Measurements from ENCODE around the gene GNPTG. TPM values are rescaled to one million over a fixed set of nuclear protein-coding genes. Genes with fewer than 3 reads are reported as not detected.
A peak's percentile ranks its signal among the peaks of the same experiment; 100 is the strongest.

GNPTG gene
- total RNA-seq, 2 experiments from 2014 or later = 19.2 to 19.7 TPM

DNA sequence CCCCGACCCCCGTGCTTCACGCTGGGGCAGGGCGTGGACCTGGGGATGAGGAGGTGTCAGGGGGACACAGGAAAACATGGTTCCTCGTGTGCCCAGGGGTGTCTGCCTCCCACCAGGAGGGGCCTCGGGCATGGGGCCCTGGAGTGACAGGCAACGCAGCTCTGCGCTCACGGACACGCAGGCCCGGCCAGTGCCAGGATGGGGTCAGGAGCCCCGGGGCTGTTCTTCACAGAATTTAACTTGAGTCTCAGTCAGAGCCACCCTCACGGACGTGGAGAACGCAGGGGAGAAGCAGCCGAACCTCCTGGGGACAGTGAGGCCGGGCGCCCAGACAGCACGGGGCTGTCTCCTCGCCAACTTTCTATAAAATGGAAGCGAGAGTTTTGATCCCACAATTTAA, 46.0 kb downstream of the GNPTG start:
- Mint-ChIP-seq H3K9me3 (no peaks in the 10 kb centered on the region), H3K4me1 (no peaks in the 10 kb centered on the region), H3K27me3 (no peaks in the 10 kb centered on the region), H3K27ac (no peak overlapping the region), H3K36me3 (peaks cover 3% of the 10 kb centered on the region), H3K4me3 (no peak overlapping the region)
- no peak for DNase-seq

DNA sequence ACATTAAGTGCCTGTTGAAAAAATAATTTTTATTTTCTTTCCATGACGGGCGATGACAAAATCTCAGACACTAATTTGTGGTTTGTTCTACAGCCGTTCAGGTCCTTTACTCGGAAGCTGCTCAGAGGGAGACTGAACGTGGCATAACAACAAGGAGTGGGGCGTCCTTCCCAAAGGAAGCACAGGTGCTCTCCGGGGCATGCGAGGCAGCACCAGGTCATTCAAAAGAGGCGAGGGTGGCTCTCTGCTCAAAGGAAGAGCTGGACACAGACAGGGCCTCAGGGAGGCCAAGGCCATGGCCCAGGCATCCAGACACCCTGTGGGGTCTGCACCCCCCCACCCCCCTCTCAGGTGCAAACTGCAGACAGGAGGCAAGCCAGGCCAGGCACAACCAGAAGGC, 46.6 kb downstream of the GNPTG start:
- Mint-ChIP-seq H3K4me3 (no peak overlapping the region), H3K36me3 (peaks cover 3% of the 10 kb centered on the region), H3K27me3 (no peaks in the 10 kb centered on the region), H3K9me3 (no peaks in the 10 kb centered on the region), H3K4me1 (no peaks in the 10 kb centered on the region), H3K27ac (no peak overlapping the region)
- no peak for DNase-seq

DNA sequence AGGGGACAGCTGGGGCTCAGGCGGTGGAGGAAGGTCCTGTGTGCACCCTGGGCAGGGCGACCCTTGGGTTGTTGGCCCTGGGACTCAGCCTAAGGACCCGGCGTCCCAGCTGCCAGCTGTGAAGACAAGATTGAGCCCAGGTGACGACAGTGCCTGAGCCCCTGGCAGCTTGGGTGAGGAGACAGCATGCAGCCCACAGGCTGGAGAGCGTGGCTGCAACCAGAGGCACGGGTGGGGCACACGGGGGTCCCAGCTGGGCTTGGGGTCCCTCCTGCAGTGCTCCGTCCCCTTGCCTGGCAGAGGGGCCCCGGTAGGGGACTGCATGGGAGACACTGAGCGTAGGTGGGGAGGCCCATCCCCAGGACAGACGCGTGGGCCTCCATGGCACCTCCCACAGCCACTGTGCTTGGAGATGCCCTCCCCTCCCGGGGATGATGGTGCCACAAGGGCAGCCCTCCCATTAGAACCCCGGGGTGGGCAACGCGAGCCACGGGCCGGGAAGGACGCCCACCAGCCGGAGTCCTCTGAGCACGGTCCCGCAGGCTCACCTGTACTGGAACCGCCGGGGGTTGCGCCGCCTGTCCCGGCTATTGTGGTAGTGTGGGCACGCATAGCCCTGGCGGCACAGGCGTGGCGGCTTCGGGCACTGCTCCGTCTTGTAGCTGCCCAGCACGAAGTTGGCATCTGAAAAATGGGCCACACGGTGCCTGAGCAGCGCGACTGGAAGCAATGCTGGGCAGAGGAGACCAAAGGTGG, 47.3 kb downstream of the GNPTG start:
- DNase-seq = no peak
- Mint-ChIP-seq H3K9me3 (no peaks in the 10 kb centered on the region), H3K36me3 (peaks cover 3% of the 10 kb centered on the region), H3K27me3 (no peaks in the 10 kb centered on the region), H3K27ac (no peak overlapping the region), H3K4me1 (no peaks in the 10 kb centered on the region), H3K4me3 (no peak overlapping the region)

- Mint-ChIP-seq H3K36me3 (peaks cover 3% of the 10 kb centered on the region), H3K4me1 (no peaks in the 10 kb centered on the region), H3K27ac (no peak overlapping the region), H3K27me3 (no peaks in the 10 kb centered on the region), H3K4me3 (no peak overlapping the region), H3K9me3 (no peaks in the 10 kb centered on the region)
- no peak for DNase-seq
Measured at GRCh38 chr16:1401061-1401757, 49.5 kb downstream of the GNPTG start.

GRCh38 chr16:1401758-1402154, 50.0 kb downstream of the GNPTG start:
- H3K27ac Mint-ChIP-seq = no peak overlapping the region

GRCh38 chr16:1403036-1403435, 51.3 kb downstream of the GNPTG start:
- DNase-seq = no peak
- H3K4me3 Mint-ChIP-seq = no peak overlapping the region
- no peaks in the 10 kb centered on the region for H3K27me3 Mint-ChIP-seq
- H3K4me1 Mint-ChIP-seq = peaks cover 5% of the 10 kb centered on the region
- H3K36me3 Mint-ChIP-seq = no peaks in the 10 kb centered on the region
- H3K27ac Mint-ChIP-seq = no peak overlapping the region
- no peaks in the 10 kb centered on the region for H3K9me3 Mint-ChIP-seq

More at GRCh38 chr16:1401758-1402154, 50.0 kb downstream of the GNPTG start:
- H3K27me3 Mint-ChIP-seq = no peaks in the 10 kb centered on the region
- no peak overlapping the region for H3K4me3 Mint-ChIP-seq
- H3K9me3 Mint-ChIP-seq = no peaks in the 10 kb centered on the region
- H3K36me3 Mint-ChIP-seq = peaks cover 2% of the 10 kb centered on the region
- DNase-seq = no peak
- no peaks in the 10 kb centered on the region for H3K4me1 Mint-ChIP-seq

DNA sequence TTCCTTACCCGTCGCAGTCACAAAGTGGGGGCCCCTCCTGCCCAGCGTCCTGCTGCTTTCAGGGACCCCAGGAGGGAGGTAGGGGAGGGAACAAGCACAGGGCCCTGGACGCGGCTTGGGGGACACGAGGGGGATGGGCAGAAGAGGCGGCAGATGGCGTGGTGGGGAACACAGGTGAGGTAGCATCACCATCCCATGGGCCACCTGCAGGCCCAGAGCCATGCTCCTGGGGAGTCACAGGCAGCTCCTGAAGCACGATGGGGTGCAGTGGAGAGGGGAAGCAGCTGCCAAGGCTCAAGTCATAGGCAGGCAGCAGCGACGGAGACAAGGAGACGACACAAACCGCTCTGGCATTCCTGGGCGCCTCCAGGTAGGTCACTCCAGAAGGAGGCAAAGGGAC, 52.0 kb downstream of the GNPTG start:
- Mint-ChIP-seq H3K27me3 (no peaks in the 10 kb centered on the region), H3K9me3 (no peaks in the 10 kb centered on the region), H3K4me3 (no peak overlapping the region), H3K4me1 (peaks cover 7% of the 10 kb centered on the region), H3K36me3 (no peaks in the 10 kb centered on the region), H3K27ac (no peak overlapping the region)
- no peak for DNase-seq

- Mint-ChIP-seq H3K9me3 (no peaks in the 10 kb centered on the region), H3K27ac (no peak overlapping the region), H3K36me3 (no peaks in the 10 kb centered on the region), H3K27me3 (no peaks in the 10 kb centered on the region), H3K4me3 (peak overlapping the region; percentile 80), H3K4me1 (peaks cover 17% of the 10 kb centered on the region)
- no peak for DNase-seq
Measured at GRCh38 chr16:1407753-1408152, 56.0 kb downstream of the GNPTG start.

DNA sequence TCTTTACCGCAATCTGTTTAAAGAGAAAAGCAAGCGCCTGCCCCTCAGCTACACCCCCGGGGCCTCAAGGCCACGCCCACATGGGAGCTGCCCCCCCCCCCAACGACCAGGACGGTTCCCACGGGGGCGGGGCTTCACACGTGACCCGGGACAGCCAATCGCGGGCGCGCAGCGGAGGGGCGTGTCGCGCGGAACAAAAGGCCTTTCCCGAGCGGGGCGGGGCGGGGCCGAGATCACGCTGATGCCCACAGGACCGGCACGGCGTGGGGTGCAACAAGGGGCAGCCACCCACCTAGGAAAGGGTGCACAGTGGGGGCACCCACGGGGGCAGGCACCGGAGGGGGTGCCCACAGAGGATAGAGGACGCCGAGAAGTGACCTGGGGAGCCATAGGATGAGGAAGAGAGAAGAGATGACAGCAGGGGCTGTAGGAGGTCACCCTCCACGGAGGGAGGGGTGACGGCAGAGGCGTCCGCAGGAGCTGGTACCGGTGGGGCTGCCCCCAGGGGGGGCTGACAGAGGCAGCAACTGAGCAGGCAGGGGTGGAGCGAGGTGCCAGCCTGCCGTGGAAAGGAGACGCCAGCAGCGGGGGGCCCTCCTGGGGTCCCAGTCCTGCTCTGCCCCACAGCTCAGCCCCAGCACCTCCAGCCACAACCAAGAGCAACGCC, 56.6 kb downstream of the GNPTG start:
- peak; percentile 94 for DNase-seq
- no peak overlapping the region for H3K27ac Mint-ChIP-seq
- no peaks in the 10 kb centered on the region for H3K27me3 Mint-ChIP-seq
- peaks cover 17% of the 10 kb centered on the region for H3K4me1 Mint-ChIP-seq
- H3K4me3 Mint-ChIP-seq = peak overlapping the region; percentile 80
- H3K36me3 Mint-ChIP-seq = no peaks in the 10 kb centered on the region
- H3K9me3 Mint-ChIP-seq = no peaks in the 10 kb centered on the region

DNA sequence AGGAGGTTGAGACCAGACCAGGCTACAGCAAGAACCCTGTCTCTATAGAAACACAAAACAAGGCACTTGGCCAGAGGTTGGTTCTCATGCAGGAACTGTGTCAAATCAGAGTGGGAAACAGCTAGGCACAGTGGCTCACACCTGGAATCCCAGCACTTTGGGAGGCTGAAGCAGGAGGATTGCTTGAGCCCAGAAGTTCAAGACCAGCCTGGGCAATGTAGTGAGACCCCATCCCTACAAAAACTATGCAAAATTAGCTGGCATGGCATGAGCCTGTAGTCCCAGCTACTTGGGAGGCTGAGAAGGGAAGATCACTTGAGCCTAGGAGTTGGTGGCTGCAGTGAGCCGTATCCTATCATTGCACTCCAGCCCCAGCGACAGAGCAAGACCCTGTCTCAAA, 61.1 kb downstream of the GNPTG start:
- Mint-ChIP-seq H3K27ac (no peak overlapping the region), H3K4me1 (peaks cover 22% of the 10 kb centered on the region), H3K9me3 (no peaks in the 10 kb centered on the region), H3K36me3 (no peaks in the 10 kb centered on the region), H3K4me3 (no peak overlapping the region), H3K27me3 (no peaks in the 10 kb centered on the region)
- no peak for DNase-seq

Other genes starting within 250 kb of the GNPTG start
- under 1 TPM; 0.32 to 0.35 TPM for gene CACNA1H, start 198.8 kb upstream of the GNPTG start, total RNA-seq
- not detected for gene TPSG1, start 126.7 kb upstream of the GNPTG start, total RNA-seq
- gene TPSB2, start 121.7 kb upstream of the GNPTG start, total RNA-seq = not detected
- not detected for gene TPSAB1, start 111.2 kb upstream of the GNPTG start, total RNA-seq
- gene TPSD1, start 95.9 kb upstream of the GNPTG start, total RNA-seq = not detected
- gene UBE2I, start 42.3 kb upstream of the GNPTG start, total RNA-seq = 100 to 1,000 TPM; 280 to 282 TPM
- gene BAIAP3, start 18.3 kb upstream of the GNPTG start, total RNA-seq = under 1 TPM; 0.12 to 0.46 TPM
- 10 to 100 TPM; 80.3 to 82.6 TPM for gene TSR3, start 53 bp upstream of the GNPTG start, total RNA-seq
- 10 to 100 TPM; 22.6 to 24.2 TPM for gene UNKL, start 62.8 kb downstream of the GNPTG start, total RNA-seq
- 10 to 100 TPM; 24.4 to 24.6 TPM for gene UQCC4, start 68.8 kb downstream of the GNPTG start, total RNA-seq
- under 1 TPM; 0.25 to 0.40 TPM for gene PERCC1, start 79.1 kb downstream of the GNPTG start, total RNA-seq
- 1 to 10 TPM; 1.3 TPM for gene CCDC154, start 92.6 kb downstream of the GNPTG start, total RNA-seq
- 10 to 100 TPM; 45.0 to 48.8 TPM for gene CLCN7, start 123.1 kb downstream of the GNPTG start, total RNA-seq
- gene PTX4, start 137.0 kb downstream of the GNPTG start, total RNA-seq = not detected
- 10 to 100 TPM; 82.5 to 82.9 TPM for gene TELO2, start 141.4 kb downstream of the GNPTG start, total RNA-seq
- gene TMEM204, start 181.7 kb downstream of the GNPTG start, total RNA-seq = 10 to 100 TPM; 21.2 to 23.7 TPM